ENCODE data around the gene ANKRD63.

DNA sequence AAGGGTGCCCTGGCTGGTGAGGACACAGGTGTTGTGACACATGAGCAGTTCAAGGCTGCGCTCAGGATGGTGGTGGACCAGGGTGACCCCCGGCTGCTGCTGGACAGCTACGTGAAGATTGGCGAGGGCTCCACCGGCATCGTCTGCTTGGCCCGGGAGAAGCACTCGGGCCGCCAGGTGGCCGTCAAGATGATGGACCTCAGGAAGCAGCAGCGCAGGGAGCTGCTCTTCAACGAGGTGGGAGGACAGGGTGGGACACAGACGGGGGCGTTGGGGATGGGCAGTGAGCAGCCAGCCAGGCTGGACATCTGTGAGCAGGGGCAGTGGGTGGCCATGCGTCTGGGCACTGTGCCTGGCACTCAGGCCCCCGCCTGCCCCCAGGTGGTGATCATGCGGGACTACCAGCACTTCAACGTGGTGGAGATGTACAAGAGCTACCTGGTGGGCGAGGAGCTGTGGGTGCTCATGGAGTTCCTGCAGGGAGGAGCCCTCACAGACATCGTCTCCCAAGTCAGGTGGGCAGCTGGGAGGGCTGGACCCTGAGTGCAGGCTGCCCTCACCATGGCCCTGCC lies 10.3 kb downstream of the ANKRD63 start:
- TF ChIP-seq EZH2phosphoT487 (IDR thresholded peaks at IDR 0.05; ENCODE audit: borderline replicate concordance, low read length) (no peak), CTCF (conservative IDR thresholded peaks at IDR 0.05; ENCODE audit: low read depth, low read length) (peak; percentile 53), EZH2 (IDR thresholded peaks at IDR 0.05; ENCODE audit: low read length, unreplicated experiment) (no peak)
